Stimulated activated CD8-positive, alpha-beta memory T cell treated with anti-CD3 and anti-CD28 coated beads, Interleukin-4, amount 100 ng/mL, for 24 hours (primary cell): ENCODE results near the gene OTUB1.

Experiments
- DNase-seq: peaks from one replicate; pipeline ENCODE4 v3.0.0-alpha.2; 2020; ENCODE audit warnings: low read depth

OTUB1 gene

DNA sequence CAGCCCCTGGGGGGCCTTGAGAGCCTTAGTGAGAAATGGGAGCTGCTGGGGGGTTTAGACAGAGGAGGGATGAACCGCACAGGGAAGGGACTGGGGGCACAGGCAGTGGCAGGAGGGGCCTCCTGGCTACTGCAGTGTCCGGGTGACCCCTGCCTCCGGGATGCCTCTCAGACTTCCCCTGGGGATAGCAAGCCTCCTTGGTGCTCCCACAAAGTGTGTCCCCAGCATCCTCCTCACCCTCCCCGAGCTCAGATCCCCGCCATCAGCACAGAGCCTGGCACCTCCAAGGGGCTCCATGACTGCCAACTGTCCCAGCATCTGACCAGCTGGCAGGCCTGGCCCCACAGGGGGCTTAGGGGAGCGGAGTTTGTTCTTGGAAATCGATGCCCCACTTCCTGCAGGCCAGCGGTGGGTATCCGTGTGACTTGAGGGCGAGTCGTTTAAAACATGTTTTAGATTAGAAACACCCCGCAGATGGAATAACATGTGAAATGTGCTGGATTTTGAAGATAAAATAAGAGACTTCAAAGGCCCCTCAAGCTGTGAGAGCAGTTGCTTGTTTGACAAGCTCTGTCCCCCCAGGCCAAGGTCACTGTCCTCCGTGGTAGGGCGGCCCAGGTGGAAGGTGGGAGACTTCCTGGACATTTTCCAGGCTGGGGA, 36.0 kb downstream of the OTUB1 start:
- DNase-seq, result no peak

GRCh38 chr11:64023712-64024710, 37.8 kb downstream of the OTUB1 start:
- DNase-seq, result no peak

DNA sequence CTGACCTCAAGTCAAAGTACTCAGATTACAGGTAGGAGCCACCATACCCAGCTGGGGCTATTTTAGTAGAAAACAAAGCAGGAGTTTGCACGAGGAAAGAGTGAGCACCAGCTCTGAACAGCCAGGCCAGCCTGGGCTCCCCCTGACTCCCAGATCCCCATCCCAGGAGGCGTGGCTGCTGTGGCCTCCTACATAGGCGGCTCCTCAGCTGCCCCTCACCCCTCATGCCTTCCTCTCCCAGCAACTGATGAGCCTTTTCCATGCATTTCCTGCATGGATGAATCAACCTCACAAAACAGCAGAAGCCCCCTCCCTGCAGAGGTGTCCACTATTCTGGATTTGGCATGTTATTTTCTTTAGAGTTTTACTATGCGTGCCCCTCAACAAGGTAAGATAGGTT, 39.0 kb downstream of the OTUB1 start:
- DNase-seq, result no peak

DNA sequence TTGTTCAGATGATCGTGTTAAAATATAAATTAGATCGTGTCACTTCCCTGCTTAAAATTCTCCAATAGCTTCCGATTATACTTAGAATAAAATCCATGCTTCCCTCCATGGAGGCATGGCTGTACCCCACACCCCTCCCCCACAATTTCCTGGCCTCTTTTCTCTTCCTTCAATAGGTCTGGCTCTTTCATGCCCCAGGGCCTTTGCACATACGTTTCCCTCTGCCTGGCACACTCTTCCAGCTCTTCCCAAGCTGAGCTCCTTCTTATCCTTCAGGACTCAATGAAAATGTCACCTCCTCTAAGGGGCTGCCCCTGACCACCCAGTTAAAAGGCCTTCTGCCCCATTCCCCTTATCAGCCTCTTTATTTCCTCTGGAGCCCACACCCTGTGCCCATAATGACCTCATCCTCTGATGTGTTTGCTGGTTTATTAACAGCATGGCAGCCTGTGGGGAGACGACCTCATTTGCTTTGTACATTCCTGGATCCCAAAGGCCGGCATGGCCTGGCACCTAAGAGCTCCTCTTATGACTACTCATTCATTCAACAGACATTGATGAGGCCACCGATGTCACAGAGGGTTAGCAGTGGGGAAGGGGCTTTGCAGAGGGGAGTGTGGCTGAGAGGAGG, 40.5 kb downstream of the OTUB1 start:
- DNase-seq, result no peak

DNA sequence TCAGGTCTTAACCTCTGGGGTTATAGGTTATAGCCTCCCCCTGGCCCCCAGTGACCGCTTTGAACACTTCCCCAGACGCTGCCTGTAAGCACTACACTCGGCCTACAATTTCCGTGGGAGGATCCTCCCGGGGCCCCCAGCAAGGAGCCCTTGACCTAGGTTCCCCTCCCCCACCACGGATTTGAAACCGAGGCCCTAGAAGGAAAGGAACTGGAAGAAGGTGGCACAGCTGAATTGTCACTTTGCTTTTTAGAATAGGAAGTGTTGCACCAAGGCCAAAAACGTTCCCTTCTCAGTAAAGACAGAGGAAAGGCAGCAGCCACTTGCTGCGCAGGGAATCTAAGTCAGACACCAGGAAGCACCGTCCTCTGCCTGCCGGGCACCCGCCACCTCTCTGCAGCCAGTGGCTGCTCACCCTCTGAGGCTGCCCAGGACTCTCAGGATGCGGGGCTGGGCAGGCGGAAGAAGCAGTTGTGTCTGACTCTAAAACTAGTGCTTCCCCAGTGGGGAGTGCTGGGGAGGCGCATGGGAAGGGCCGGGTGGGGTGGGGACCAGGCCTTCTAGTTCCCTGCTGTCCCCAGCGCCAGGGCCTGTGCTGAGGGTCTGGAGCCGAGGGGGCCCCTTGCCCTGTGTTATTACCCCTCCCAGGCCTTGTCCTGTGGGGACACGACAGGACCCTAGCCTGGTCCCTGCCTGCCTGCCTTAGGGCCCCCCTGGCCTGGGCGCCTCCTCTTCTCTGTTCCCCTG, 41.6 kb downstream of the OTUB1 start:
- DNase-seq, result no peak

DNA sequence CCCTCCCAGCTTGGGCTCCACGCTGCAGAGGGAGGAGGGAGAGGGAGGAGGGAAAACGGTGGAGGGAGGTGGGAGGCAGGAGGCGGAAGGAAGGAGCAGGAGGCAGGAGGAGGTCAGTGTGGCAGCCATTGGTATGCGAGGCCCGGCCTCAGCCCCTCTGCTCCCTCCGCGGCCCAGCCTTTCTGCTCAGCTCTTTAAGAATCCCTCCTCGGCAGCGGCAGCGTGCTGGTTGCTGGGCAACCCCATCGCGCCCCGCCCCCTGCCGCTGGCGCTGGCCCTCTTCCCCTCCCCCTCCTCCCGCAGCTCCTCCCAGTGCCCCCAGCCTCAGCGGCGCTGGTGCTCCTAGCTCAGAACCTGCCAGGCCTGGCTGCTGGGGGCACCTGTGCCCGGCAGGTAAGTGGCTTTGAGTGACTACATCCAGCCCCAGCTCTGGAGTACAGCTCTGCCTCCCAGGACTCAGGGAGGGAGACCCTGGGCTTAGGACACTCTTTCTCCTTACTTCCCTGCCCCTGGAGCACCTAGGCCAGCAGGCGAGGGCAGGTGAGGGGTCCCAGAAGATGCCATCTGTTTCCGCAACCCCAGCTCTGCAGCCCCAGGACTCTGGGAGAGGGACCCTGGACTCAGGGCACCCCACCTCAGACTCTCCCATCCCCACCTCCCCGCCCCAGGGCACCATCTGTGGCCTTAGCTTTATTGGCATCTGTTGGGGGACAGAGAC, 42.3 kb downstream of the OTUB1 start:
- DNase-seq, result no peak

DNA sequence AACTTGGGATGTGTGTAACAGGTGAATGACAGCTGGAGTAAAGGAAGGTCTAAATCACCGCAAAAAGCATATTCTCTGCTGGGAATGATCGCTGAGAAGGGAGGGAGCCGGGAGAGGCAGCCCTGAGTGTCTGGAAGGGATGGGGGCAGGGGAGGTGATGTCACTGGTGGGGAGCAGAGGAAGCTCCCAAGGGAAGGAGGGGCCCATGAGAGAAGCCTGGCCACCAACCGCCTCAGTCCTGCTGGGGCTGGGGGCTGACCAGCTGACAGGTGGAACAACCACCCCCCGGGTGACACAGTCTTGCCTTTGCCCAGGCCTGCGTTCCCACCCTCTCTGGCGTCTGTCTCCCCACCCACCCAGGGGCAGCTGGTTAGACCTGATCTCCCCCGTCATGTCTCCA, 43.5 kb downstream of the OTUB1 start:
- no peak for DNase-seq

GRCh38 chr11:64031001-64031400, 44.8 kb downstream of the OTUB1 start:
- DNase-seq, result no peak

DNA sequence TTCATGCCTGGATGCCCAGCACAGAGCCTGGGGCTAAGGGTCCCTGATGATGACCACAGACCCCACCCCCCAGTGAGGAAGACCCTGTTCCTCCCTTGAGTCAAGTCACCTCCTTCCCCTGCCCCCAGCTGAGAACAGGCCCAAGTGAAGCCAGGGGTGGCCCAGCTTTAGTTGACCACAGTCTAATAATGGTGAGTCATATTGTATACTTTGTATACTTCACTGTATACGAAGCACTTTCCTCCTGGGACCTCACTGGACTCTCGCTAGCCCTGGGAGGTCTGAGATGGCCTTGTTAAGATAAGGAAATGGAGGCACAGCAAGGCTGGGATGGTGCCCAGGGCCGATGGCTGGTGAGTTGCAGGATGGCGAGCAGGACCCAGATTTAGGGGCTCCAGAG, 45.8 kb downstream of the OTUB1 start:
- no peak for DNase-seq

GRCh38 chr11:64034411-64034811, 48.2 kb downstream of the OTUB1 start:
- no peak for DNase-seq

GRCh38 chr11:64035081-64035524, 48.9 kb downstream of the OTUB1 start:
- no peak for DNase-seq

DNA sequence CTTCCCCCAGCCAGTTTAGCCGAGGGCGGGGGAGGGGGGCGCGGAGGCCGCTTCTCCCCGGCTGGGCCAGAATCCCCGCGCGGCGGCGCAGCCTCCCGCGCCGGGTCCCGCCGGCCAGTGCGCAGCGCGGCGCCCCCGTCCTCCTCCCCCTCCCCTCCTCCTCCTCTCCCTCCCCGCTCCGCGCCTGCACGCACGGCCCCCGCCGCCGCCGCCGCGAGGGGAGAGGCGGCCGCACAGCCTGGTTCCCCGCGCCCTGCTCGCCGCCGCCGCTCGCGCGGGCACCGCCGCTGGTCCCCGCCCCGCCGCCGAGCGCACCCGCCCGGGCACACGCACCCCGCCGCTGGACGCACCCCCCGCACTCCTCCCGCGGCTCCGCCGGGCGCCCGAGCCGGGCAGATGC, 49.3 kb downstream of the OTUB1 start, which contains the start of gene FLRT1:
Gene FLRT1 (plus strand): TSS at position 356 of the 400 bp plus-strand sequence. CDS start 80,337 bp downstream, outside the sequence.
- no peak for DNase-seq

DNA sequence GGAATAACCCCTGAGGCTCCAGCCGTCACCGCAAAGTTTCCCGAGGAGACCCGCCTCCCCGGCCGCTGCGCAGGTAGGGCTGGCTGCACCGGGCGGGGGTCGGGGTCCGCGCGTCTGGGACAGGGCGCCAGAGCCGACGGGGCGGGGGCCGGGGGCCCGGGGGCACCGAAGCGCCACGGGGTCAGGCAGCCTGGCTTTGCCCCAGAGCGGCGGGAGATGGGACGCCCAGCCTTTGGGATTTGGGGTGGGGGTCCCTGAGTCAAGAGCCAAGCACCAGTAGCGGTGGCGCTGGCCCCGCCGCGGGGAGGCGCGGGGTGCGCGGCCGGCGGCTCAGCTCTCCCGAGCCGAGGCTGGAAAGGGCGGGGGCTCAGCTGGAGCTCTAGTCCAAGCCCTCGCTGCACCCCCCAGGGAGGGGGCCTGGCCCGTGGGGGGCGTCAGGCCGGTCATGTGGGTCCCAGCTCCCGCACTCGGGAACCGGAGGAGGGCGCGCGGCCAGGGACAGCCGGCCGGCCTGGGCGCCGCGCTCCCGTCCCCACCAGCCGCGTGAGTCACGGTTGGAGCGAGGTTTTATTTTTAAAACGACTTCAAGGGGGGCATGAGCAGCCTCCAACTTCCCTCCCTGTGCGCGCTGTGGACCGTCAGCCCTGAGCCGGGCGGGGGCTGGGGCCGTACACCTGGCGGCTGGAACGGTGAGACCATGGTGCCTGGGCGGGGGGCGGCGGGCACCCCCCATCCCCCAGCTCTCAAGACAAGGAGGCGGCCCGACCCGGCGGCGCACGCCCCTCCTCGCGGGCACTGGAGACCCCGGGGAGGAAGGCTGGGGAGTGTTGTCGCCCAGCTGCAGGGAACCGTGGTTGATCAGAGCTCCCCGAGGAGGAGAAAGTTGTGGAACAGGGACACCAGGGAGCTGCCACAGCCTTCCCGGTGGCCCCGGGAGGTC, 50.1 kb downstream of the OTUB1 start:
- DNase-seq, result no peak

DNA sequence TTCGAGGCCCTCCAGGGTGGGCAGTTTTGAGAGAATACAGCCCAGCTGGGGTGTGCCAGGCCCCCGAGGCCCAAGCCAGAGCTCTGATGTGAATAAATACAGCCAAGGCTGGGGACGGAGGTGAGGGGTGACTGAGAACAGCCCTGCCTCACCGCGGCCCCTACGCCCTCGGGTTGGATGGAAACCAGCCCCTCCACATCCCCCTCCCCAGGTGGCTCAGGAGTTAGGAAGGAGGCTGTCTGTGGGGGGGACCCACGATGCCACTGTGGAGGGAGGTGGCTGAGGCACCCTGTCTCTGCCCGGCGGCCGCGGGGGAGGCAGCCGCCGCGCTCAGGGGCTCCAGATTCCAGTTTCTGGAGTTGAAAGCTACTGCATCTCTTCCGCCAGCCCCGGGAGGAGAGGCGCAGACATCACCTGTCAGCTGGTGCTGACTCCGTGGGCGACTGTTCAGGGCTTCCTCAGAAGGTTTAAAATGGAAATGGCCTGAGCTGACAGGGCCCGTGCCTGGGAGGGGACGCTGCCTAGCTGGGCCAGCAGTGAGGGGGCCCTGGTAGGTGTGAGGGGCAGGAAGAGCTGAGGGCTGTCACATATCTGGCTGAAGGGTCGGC, 50.9 kb downstream of the OTUB1 start:
- DNase-seq, result no peak

GRCh38 chr11:64038500-64038899, 52.3 kb downstream of the OTUB1 start:
- no peak for DNase-seq

DNA sequence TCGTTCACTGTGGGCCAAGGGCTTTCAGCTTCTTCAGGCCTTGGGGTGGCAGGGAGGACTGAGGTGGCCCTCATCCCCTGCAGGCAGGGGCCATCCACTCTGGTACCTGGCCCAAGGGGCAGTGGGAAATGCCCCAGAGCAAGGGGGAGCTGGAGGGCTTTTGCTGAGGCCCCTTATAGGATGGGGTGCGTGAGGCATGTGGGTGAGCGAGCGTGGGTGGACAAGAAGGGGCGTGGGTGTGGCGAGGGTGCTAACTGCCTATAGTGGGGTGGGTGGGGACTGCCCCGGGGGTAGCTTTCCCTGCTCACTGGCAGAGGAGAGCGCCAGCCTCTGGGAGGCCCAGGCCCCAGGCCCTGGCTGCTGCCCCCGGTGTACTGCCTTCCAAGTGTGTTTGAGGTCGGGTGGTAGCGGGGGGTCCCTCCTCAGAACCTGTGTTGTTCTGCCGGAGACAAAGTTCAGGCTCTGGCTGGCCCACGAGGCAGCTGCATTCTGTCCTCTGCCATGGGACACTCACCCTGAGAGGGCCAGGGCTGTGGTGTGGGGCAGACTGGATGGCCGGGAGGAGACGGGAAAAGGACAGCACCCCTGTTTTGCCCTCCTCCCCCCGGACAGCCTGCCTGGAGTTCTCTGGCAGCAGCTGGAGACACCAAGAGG, 52.9 kb downstream of the OTUB1 start:
- no peak for DNase-seq

DNA sequence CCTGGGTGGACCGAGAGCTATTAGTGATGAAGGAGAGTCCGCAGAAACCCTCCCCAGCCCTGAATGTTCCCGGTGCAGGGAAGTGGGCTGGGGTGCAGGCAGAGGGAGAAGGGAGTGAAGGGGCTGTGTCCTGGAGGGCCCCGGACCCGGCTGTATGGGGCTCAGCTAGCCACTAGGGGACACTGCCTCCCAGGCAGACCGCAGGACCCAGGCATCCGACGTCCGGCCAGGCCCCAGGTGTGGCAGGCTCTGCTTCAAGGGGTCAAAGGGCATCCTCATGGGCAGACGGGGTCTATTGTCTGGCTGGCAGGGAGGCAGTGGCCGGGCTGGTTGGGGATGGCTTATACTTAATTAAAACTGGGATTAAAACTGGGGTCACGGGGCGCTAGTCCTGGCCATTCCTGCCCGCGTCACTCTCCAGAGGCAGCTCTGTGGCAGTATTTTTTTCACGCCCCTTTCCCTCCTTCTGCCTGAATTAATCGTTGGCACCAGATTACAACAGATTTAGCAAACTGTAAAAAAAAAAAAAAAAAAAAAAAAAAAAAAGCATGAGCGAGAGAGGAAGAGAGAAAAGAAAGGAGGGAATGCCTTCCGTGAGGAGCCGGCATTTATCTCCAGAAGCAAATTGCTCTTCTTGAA, 54.6 kb downstream of the OTUB1 start:
- DNase-seq, result no peak

- no peak for DNase-seq
These were observed 55.6 kb downstream of the OTUB1 start for GRCh38 chr11:64041846-64042245.

DNA sequence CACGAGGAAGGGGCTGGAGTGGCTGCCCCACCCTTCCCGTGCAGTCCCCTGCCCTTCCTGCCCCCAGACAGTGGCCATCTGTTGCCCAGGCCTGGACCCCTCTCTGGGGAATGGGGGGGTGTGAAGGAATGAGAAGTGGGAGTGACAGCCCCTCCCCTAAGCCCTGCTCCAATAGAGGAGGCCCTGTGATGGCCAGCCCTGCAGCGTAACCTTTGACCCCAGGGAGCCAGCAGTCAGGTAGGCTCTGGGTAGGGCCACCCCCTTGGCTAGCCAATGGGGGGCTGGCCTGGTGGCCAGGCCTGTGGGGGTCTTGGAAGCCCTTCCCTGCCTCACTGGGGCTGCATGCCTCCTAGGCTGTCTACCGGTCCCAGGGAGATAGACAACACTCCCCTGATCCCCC, 56.1 kb downstream of the OTUB1 start:
- no peak for DNase-seq
